GM13976 (cell line): ENCODE measurements around the gene XRCC1.
"Not testable (repeated sequence)": the region's sequence is repeated elsewhere in the genome, so short reads cannot be mapped to it uniquely, and the experiment has no call there.

Experiments used
- DNase-seq: peaks from one replicate; pipeline ENCODE4 v3.0.0; 2012; ENCODE audit warnings: low spot score
- in situ Hi-C: fragments of 300-500 bp; cut with MboI; formaldehyde crosslinking; loops from one replicate; pipeline ENCODE4 v1.12.0; 2022; ENCODE audit warnings: low sequenced_read_pairs, mixed read lengths, inconsistent platforms; ENCODE audit not compliant: unreplicated experiment
- TF ChIP-seq, protein P1 (sequence below): IDR thresholded peaks from 2 replicates; pipeline ENCODE4 v1.5.1; 2012; ENCODE audit warnings: borderline replicate concordance, mild to moderate bottlenecking; ENCODE audit not compliant: insufficient read depth; ENCODE audit errors: extremely low read depth, missing control alignments, control extremely low read depth

XRCC1 gene

DNA sequence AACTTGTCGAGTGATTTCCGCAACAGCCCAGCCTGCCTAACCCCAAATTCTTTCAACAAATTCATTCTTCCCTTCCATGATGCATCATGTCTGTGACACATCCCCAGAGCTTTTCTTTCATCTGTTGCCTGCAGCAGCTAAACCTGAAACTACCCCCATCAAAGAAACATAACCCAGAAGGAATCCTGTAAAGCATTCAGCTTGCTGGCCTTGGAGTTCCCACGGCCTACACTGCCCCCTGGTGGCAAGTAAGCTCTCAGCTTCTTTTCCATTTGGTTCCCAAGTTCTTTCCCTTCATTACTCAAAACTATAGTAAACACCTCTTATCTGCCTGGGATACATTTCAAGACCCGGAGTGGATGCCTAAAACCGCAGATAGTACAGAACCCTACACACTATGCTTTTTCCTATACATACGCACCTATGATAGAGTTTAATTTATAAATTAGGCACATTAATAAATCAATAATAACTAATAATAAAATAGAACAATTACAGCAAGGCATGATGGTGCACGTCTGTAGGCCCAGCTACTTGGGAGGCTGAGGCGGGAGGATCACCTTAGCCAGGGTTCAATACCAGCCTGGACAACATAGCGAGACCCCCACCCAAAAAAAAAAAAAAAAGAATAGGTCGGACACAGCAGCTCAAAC, 55.8 kb downstream of the XRCC1 start:
- in situ Hi-C loops = loop anchor here (5.0 kb wide), 1 partner anchor 67 kb away; no protein-coding TSS in a partner anchor
- TF ChIP-seq, protein P1, sequence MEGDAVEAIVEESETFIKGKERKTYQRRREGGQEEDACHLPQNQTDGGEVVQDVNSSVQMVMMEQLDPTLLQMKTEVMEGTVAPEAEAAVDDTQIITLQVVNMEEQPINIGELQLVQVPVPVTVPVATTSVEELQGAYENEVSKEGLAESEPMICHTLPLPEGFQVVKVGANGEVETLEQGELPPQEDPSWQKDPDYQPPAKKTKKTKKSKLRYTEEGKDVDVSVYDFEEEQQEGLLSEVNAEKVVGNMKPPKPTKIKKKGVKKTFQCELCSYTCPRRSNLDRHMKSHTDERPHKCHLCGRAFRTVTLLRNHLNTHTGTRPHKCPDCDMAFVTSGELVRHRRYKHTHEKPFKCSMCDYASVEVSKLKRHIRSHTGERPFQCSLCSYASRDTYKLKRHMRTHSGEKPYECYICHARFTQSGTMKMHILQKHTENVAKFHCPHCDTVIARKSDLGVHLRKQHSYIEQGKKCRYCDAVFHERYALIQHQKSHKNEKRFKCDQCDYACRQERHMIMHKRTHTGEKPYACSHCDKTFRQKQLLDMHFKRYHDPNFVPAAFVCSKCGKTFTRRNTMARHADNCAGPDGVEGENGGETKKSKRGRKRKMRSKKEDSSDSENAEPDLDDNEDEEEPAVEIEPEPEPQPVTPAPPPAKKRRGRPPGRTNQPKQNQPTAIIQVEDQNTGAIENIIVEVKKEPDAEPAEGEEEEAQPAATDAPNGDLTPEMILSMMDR = peak; percentile 86
- peak; percentile 74 for DNase-seq

DNA sequence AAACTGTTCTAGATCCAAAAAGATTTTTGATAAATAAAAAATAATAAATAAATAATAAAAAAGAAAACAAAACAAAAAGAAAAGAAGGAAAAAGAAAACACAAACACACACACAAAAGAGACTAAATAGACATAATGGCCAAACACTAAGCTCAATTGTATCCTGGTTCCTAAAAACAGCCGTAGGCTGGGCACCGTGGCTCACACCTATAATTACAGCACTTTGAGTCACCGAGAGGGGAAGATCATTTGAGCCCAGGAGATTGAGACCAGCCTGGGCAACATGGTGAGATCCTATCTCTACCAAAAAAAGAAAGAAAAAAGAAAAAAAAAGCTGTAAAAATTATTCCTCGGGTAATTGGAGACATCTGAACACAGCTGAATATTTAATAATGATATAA, 57.3 kb downstream of the XRCC1 start:
- no peak for DNase-seq
- in situ Hi-C loops = no loop called here
- TF ChIP-seq, protein P1 = no peak

DNA sequence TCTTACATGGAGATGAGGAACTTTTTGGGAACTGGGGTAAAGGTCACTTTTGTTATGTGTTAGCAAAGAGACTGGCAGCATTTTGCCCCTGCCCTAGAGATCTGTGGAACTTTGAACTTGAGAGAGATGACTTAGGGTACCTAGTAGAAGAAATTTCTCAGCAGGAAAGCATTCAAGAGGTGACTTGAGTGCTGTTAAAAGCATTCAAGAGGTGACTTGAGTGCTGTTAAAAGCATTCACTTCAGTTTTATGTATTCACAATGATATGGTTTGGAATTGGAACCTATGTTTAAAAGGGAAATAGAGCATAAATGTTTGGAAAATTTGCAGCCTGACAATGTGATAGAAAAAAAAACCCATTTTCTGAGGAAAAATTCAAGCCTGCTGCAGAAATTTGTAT, 62.9 kb downstream of the XRCC1 start:
- in situ Hi-C loops, DNase-seq: not testable (repeated sequence)

DNA sequence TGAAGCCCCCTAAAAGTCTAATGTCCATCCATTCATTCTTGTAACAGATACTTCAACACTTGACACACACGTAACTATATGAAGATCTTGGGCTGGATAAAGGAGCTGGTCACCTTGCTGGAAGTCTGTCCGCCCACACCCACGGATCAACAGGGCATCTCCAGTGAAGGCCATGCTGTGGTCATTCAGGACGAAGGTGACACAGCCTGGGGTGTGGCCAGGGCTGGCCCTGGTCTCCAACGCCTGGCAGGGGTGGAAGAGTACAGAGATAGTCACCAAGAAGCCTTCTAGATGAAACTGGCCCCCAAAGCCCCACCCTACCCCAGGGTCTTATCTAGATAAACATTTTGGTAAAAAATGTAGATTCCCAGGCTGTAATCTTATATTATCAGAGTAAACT, 64.0 kb downstream of the XRCC1 start:
- DNase-seq = no peak
- in situ Hi-C loops = no loop called here
- TF ChIP-seq, protein P1 = no peak

DNA sequence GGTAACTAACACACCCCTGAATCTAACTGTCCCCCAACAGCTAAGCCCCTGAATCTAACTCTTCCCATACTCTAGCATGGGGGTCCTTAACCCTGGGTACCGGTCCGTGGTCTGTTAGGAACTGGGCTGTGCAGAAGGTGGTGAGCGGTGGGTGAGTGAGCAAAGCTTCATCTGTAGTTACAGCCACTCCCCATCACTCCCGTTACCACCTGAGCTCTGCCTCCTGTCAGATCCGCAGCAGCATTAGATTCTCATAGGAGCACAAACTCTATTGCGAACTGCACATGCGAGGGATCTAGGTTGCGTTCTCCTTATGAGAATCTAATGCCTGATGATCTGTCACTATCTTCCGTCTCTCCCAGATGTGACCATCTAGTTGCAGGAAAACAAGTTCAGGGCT, 64.6 kb downstream of the XRCC1 start:
- in situ Hi-C loops = no loop called here
- DNase-seq = no peak
- TF ChIP-seq, protein P1 = no peak

DNA sequence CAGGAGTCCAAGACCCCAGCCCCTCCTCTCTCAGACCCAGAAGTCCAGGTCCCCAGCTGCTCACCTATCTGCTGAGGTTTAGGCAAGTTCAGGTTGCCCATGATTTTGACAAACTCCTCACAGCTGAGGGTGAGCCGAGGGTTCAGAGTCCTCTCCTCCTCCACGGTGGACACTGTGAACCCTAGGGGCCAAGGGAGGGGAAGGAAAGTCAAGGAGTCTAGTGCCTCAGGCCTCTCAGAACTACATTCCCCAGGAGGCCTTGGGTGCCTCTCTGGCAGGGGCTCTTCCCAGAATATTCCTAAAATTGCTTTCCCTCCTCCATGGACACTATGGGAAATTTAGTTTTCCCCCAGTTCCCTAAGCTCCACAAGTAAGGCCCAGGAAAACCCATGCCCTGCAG, 67.4 kb downstream of the XRCC1 start:
- TF ChIP-seq, protein P1 = no peak
- no peak for DNase-seq
- in situ Hi-C loops = no loop called here

DNA sequence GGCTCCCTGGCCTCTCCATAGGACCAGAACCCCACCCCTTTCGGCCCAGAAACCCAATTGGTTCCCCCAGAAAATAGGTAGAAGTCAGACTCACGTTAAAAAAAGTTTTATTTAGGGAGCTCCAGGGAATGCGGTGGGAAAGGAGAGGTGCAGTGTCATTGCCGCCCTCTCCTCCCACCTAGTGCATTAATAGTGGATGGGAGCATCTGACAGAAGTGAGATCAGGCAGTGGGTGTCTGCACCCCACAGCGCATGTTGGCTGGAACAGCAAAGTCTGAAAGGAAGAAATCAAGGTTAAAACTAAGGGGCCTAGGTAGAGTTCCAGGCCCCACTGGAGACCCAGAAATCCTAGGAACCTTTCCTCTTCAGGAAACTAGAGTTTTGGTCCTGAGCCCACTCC, 68.7 kb downstream of the XRCC1 start:
- no peak for DNase-seq
- TF ChIP-seq, protein P1 = no peak
- in situ Hi-C loops = no loop called here
